Fibroblast of peridontal ligament (primary cell): Measurements from ENCODE around the gene HOATZ.

Source experiments
- DNase-seq: peaks from one replicate; pipeline ENCODE4 v3.0.0-alpha.2; 2010; ENCODE audit errors: extremely low read depth

HOATZ gene

GRCh38 chr11:111522426-111522825 lies 7.8 kb downstream of the HOATZ start:
- DNase-seq: no peak

- no peak for DNase-seq
Measured at GRCh38 chr11:111523343-111523742, 8.8 kb downstream of the HOATZ start.

DNA sequence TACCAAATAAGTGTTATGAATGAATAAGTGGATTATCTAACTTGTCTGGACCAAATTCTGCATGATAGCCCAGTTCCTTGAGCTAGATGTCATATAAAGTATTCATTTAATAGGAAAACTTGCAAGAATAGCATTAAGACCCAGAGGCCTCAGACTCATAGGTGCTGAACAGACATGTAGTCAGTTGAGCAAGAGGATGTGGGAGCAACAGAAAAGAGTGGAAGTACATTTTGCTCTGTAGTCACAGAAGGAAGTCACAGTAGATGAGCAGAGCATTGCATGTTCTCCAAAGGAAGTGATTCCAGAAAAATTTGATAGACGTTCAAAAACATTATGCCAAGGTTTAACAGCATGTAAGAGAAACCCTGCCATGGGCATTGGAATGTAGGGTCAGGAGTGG lies 9.5 kb downstream of the HOATZ start:
- DNase-seq: no peak

DNA sequence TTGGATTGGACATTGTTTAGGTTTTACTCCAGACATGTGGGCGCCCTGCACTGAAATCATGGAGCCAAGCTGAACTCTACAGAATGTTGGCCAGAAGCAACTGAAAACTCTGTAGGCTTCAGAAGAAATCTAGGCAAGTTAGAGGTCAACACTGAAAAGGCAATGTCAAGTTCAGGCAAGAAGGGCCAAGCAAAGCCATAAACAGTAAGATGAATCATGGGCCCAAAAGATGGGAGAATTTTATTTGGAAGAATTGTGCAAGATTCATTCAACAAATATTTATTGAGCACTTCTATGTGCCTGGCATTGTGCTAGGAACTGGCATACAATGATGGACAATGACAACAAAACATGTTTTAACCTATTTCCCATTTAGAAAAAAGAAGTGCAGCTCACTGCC lies 10.9 kb downstream of the HOATZ start:
- no peak for DNase-seq

DNA sequence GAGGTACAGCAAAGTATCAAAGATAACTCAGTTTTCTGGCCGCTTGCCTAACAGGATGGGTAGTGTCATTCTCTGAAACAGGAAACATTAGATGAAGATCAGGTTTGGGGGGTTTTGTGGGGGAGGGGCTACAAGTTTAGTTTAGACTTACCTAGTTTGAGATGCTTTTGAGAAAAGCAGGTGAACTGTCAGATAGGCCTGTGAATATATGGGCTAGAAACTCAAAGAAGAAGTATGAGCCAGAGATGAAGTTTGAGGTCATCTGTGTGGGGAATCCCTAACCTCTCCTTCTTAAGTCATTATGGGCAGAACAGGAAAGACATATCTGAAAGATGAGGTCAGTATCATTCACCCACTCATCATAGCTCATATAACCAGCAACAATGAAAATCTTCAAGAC lies 11.9 kb downstream of the HOATZ start:
- peak; percentile 76 for DNase-seq

DNA sequence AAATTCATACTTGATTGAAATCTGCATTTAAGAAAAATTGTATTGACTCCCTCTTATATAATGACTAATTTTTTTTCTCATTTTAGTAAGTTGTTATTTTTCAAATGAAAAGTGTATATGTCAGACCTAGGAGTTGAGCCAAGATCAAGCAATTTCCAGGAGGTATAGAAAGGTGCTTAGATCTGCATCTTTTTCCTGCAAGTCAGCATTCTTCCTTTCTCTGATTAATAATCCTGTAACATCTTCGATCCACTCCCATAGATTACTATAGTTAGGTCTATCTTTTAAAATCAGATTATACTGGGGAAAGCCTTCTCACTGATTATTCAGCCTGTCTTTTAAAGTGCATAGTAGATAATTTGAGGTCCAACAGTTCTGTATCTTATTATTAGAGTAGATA lies 12.7 kb downstream of the HOATZ start:
- no peak for DNase-seq

GRCh38 chr11:111528557-111528956 lies 14.0 kb downstream of the HOATZ start:
- DNase-seq: peak; percentile 35

GRCh38 chr11:111530091-111530490 lies 15.5 kb downstream of the HOATZ start:
- peak; percentile 59 for DNase-seq

DNA sequence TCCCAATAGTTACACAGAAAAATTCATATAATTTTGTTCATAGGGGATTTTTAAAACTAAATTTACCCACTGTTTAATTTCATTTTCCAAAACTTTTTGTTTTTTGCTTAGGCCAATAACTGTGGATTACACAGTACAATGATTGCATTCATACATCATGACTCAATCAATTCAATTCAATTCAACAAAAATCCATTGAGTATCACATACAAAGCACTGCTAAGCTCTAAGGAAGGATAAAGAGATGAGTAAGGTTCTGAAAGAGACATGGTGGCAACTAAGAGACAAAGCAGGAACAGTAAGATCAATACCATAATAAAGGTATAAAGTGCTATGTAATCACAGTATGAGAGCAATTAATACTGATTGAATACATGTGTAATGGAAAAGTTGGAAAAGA lies 16.6 kb downstream of the HOATZ start:
- DNase-seq: peak; percentile 71

DNA sequence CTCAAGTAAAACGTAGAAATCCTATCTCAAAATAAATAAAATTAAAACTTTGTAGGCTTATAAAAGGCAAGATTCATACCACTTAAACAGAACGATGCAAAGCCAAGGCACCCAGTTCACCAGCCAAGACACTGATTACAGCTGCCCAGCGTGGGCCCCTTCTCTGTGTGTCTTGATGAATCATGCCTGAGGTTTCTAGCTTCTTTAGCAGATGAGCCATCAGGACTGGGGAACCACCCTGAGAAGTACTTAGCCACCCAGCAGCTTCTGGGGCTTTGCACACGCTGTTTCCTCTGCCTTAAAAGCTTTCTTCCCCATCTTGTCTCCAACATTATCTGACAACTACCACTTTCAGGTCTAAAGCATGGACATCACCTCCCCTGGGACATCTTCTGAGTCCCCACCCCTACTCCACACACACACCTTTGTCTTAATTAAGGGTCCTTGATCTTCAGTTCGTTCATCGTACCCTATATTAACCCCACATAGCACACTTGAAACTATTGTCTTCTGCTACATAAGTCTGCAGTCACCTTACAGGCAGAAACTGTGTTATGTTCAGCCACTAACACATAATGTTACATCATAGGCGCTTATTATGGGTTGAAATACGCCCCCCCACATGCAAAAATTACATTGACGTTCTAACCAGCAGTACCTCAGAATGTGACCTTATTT lies 17.2 kb downstream of the HOATZ start:
- peak; percentile 93 for DNase-seq

GRCh38 chr11:111532365-111532709 lies 17.8 kb downstream of the HOATZ start:
- DNase-seq: no peak

DNA sequence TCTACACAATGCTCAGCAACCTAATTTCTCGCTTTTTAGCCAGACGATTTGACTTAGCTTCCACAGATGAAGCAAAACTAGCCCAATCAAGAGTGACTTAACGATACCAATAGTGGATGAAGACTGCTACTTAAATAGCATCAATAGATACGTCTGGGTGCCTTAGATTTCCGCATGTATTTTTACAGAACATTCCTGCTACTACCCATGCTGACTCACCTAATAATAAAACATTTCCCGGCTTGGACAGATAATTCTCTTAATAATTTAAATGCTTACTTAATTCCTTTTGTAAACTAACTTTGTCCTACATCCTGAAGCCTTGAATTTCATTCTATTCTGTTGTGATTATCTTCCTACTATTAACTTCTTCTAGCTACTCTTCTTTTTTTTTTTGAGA lies 20.7 kb downstream of the HOATZ start:
- no peak for DNase-seq

DNA sequence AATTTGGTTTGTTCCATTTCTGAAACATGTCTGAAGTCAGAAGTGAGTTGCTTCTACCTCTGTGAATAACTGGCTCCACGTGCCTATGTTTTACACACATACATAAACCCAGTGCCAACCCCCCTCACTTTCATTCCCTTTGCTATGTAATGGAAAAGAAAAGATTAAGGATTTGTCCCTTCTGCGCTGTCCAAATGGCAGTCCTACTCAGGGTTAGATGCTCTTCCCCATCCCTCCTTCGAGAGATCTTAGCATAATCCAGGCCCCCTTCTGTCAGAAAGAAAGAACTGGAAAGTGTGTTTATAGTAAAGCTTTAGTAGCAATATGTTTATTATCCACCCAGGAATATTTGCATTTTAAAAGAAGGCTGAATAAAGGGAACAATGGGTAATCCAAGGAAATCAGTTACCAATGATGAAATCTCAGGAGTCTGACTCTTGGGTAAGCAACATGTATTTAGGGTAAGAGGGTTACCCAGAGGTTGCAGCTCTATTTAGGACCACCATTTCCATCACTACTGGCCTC lies 22.8 kb downstream of the HOATZ start:
- DNase-seq: no peak

- DNase-seq: no peak
Measured at GRCh38 chr11:111538407-111539114, 24.0 kb downstream of the HOATZ start.

DNA sequence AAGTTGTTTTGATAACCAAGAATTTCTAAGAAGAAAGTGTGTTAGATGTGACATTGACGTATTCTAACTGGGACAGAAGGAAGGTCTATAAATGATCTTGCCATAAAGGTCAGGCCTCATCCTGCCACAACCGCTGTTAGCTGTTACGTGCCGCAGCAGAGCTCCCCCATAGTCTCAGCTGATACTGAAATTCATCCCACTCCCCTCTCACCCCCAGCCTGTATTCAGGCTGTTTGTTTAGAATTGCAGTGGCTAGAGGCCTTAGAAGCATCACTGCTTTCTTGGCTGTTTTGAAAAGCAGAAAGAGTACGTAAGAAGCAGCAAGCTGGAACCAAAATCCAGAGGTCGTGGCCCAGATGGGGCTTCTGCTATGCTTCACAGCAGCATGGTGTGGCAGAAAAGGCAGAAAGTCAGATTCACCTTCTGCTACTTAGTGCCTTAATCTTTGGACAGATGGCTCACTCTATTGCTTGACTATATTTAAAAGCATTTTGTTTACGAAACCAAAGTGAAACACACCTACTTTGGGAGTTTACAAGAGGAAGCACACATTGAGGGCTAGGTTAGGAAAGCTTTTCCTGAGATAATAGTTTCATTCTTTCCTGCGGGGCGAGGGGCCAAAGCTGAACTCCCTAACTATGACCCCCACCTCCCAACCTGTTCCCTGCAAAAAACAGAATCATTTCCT lies 25.0 kb downstream of the HOATZ start:
- no peak for DNase-seq

DNA sequence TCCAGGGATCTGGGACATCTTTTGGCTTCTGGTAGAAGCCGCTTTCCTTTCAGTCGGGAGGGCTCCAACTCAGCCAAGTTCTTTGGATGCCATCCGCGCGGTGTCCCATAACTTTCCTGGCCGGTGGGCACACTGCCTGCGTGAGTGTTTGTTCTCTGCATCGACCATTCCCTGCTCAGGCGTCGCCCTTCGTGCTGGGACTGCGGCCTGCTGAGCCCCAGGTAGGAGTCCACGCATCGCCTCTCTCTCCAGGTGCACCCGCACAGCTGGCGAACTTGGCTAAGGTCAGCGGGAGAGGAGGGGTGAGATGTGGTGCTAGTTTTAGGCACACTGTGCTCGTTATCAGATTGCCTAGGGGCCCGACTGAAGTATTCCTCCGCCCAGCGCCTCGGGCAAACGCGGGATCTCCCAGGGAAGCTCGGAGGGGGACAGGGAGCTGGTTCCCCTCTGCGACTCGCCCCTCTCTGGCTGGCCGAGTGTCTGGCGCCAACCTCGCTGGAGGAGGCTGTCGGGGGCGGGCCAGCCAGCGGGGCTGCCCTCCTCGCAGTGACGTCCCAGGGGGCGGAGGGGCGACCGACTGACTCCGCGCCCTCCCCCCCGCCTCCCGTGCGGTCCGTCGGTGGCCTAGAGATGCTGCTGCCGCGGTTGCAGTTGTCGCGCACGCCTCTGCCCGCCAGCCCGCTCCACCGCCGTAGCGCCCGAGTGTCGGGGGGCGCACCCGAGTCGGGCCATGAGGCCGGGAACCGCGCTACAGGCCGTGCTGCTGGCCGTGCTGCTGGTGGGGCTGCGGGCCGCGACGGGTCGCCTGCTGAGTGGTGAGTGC lies 25.7 kb downstream of the HOATZ start, which contains the start of gene LAYN:
Gene LAYN (plus strand): TSS at position 607 of the 823 bp plus-strand sequence. CDS start 124 bp downstream, at position 731.
- DNase-seq: no peak

GRCh38 chr11:111540937-111541253 lies 26.3 kb downstream of the HOATZ start:
- no peak for DNase-seq

DNA sequence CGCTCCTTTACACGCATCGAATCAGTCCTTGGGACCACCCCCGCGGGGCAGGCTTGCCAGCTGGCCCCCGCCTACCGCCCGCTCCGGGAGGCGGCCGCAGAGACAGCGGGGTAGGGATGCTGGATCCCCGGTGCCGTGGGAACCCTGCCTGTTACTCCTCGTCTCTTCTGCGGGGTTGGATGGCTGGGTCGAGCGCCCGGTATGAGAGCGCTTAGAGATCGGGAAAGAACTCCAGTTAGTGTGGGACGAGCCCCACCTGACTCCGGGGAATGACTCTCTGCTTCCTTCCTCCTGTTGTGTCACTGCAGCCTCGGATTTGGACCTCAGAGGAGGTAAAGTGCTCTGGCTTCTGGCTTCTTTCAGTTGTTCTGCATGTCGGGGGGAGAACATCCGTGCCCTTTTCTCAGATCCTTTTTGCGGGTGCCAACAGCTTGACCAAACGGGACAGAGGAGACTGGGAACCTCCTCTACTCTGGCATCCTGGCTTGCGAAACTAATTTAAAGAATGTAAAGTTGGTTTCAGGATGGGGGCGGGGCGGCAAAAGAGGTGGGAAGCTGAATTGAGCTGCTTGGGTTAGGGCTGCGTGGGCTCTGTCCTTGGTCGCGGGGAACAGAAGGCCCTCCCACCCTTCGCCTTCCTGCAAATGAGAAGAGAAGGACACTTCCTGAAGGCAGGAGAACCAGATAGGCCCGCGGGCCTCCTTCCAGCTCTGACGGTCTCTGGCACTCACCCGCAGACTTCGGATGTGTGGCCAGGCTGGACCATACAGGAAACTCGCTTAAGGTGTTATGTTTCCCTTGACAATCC lies 26.9 kb downstream of the HOATZ start:
- DNase-seq: peak; percentile 84

DNA sequence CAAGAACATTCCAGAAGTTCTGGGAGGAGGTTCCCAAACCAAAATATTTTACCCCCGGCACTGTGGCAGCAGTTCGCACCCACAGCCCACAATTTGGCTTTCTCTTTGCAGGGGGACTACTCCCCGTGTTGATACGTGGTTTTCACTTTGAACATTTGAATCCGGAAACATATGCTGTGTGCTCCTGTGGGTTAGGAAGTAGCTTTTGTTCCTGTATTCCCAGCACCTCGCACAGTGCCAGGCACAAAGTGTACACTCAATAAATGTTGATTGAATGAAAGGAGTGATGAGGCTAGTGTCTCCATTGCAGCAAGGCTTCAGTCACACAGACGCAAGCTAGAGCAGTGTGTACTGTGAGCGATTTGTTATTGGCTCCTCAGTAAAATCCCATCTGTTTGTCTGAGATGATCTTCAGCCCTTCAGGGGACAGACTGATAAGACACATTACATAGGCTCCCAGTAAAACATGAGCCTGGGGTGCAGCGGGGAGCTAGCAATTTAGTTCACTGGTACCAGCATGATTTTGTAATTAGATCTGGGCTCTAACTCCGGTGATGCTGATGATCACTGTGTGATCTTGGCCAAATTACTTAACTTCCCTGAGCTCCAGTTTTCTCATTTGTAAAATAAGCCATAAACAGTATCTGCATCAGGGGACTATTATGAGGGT lies 28.2 kb downstream of the HOATZ start:
- DNase-seq: no peak

DNA sequence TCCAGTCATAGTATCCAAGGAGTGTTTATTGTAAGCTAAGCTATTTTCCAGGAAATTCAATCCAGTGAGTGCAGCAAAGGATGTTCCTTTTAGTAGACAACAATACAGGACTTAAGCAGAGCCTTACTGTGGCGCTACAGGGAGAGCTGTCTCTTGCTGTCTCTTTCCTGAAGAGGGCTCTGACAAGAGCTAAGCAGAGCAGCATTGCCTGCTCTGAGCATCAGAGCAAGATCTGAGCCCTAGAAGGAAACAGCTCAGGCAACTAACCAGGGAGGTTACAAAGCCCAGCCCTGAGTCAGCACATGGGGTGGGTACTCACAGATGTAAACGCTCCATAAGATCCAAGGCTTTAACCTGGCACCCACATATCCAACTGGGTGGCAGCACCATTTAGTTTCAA lies 33.9 kb downstream of the HOATZ start:
- no peak for DNase-seq
